ENCODE results near the gene DPEP1. TPM values are rescaled to one million over a fixed set of nuclear protein-coding genes. Genes with fewer than 3 reads are reported as not detected.

The DPEP1 gene
- total RNA-seq = 1 to 10 TPM in 1 of 2 donors, under 1 TPM in 1; 0.31 to 2.5 TPM
- polyA plus RNA-seq (ENCODE audit: insufficient read length in 6 of 6) = 10 to 100 TPM in 2 of 6 donors, 1 to 10 TPM in 4; 5.9 to 10.4 (median 8.4) TPM
- long read RNA-seq, donor 1, partial matches to known transcripts = 0 of 1 reads
- long read RNA-seq, donor 1, other reads (novel, unspliced or antisense) = 0 of 1 reads
- long read RNA-seq, donor 2, partial matches to known transcripts = 0 of 1 reads
- long read RNA-seq, donor 2, other reads (novel, unspliced or antisense) = 0 of 1 reads
- long read RNA-seq, donor 3 = 0 reads
- long read RNA-seq, donor 4, partial matches to known transcripts = 0 of 3 reads
- long read RNA-seq, donor 4, other reads (novel, unspliced or antisense) = 3 of 3 reads
- long read RNA-seq, donor 5 = 0 reads
- long read RNA-seq, donor 6, partial matches to known transcripts = 0 of 1 reads
- long read RNA-seq, donor 6, other reads (novel, unspliced or antisense) = 0 of 1 reads
- long read RNA-seq, donor 7, partial matches to known transcripts = 0 of 1 reads
- long read RNA-seq, donor 7, other reads (novel, unspliced or antisense) = 0 of 1 reads
- long read RNA-seq, donor 8, partial matches to known transcripts = 0 of 1 reads
- long read RNA-seq, donor 8, other reads (novel, unspliced or antisense) = 0 of 1 reads
- long read RNA-seq, donor 9 = 0 reads
- long read RNA-seq, donor 10 = 0 reads
- long read RNA-seq, donor 11 = 0 reads
- long read RNA-seq, donor 12, partial matches to known transcripts = 0 of 1 reads
- long read RNA-seq, donor 12, other reads (novel, unspliced or antisense) = 0 of 1 reads

GRCh38 chr16:89613231-89613953, at the start of gene DPEP1:
DPEP1 (plus strand) TSS chr16:89613642; CDS start chr16:89630411, 16,769 bp downstream.
- no peak within 1 kb of the TSS for H3K4me3 ChIP-seq
- no peaks in the 10 kb centered on the region for H3K9me3 ChIP-seq
- DNase-seq (no peak), ATAC-seq (no peak)
- intact Hi-C loops (cut with DNase I) = no loop called here
- H3K27me3 ChIP-seq = peaks cover 0 to 11% of the 10 kb centered on the region in 2 donors
- no peaks in the 10 kb centered on the region for H3K36me3 ChIP-seq
- no peak for TF ChIP-seq CTCF (IDR thresholded peaks at IDR 0.05)
- H3K27ac ChIP-seq = no peak within 1 kb of the TSS
- H3K4me1 ChIP-seq = no peaks in the 10 kb centered on the region

- Histone ChIP-seq H3K9me3 (no peaks in the 10 kb centered on the region), H3K4me1 (peaks cover 16 to 56% of the 10 kb centered on the region in 2 donors), H3K4me3 (no peak overlapping the region), H3K36me3 (peaks cover 0 to 42% of the 10 kb centered on the region in 2 donors), H3K27me3 (peaks cover 0 to 9% of the 10 kb centered on the region in 2 donors), H3K27ac (no peak overlapping the region)
- TF ChIP-seq CTCF (IDR thresholded peaks at IDR 0.05) = no peak
- DNase-seq (no peak), ATAC-seq (no peak)
- intact Hi-C loops (cut with DNase I) = no loop called here
These were observed 48.8 kb upstream of the DPEP1 start for GRCh38 chr16:89564476-89565255.

GRCh38 chr16:89565256-89565505, 48.3 kb upstream of the DPEP1 start:
- intact Hi-C loops (cut with DNase I) = no loop called here
- TF ChIP-seq CTCF (IDR thresholded peaks at IDR 0.05) = no peak
- peaks cover 0 to 42% of the 10 kb centered on the region in 2 donors for H3K36me3 ChIP-seq
- DNase-seq (no peak), ATAC-seq (peak; percentile 3)
- peaks cover 16 to 54% of the 10 kb centered on the region in 2 donors for H3K4me1 ChIP-seq
- peak overlapping the region in 1 of 2 donors; percentile 11 for H3K4me3 ChIP-seq
- peaks cover 0 to 14% of the 10 kb centered on the region in 2 donors for H3K27me3 ChIP-seq
- H3K27ac ChIP-seq = no peak overlapping the region
- H3K9me3 ChIP-seq = no peaks in the 10 kb centered on the region

GRCh38 chr16:89565506-89566372, 47.7 kb upstream of the DPEP1 start:
- peak overlapping the region in 1 of 2 donors; percentile 25 for H3K27ac ChIP-seq
- peaks cover 16 to 54% of the 10 kb centered on the region in 2 donors for H3K4me1 ChIP-seq
- H3K36me3 ChIP-seq = peaks cover 0 to 42% of the 10 kb centered on the region in 2 donors
- H3K27me3 ChIP-seq = peaks cover 0 to 18% of the 10 kb centered on the region in 2 donors
- TF ChIP-seq CTCF (IDR thresholded peaks at IDR 0.05) = peak; percentile 43 to 49
- H3K4me3 ChIP-seq = peak overlapping the region in 1 of 2 donors; percentile 11
- intact Hi-C loops (cut with DNase I) = no loop called here
- ATAC-seq (peak; percentile 66), DNase-seq (peak in 3 of 4 donors; percentile 35 to 88 (median 63))
- no peaks in the 10 kb centered on the region for H3K9me3 ChIP-seq
